Retinal pigment epithelial cell (primary cell): ENCODE results near the gene TNFRSF11A.

ENCODE experiments used
- DNase-seq: peaks from one replicate; pipeline ENCODE4 v3.0.0-alpha.2; 2010; ENCODE audit warnings: low read depth
- H3K4me3 ChIP-seq: 2 replicates; pipeline ENCODE4 v1.5.1; 2011; ENCODE audit warnings: mild to moderate bottlenecking, low read length, control low read depth, moderate library complexity
- CTCF ChIP-seq: conservative IDR thresholded peaks from 2 replicates; pipeline ENCODE4 v1.5.1; 2011; ENCODE audit warnings: low read depth, low read length, control low read depth, inconsistent platforms

TNFRSF11A gene

GRCh38 chr18:62360805-62361204 lies 35.7 kb downstream of the TNFRSF11A start:
- no peak for TF ChIP-seq CTCF
- no peak overlapping the region for H3K4me3 ChIP-seq
- DNase-seq, result no peak

GRCh38 chr18:62361288-62361687 lies 36.2 kb downstream of the TNFRSF11A start:
- TF ChIP-seq CTCF, result no peak
- no peak for DNase-seq
- no peak overlapping the region for H3K4me3 ChIP-seq

- no peak for TF ChIP-seq CTCF
- no peak overlapping the region for H3K4me3 ChIP-seq
- no peak for DNase-seq
Observed at GRCh38 chr18:62364558-62364957, 39.4 kb downstream of the TNFRSF11A start.

GRCh38 chr18:62365420-62365819 lies 40.3 kb downstream of the TNFRSF11A start:
- DNase-seq, result no peak
- no peak for TF ChIP-seq CTCF
- no peak overlapping the region for H3K4me3 ChIP-seq

- no peak overlapping the region for H3K4me3 ChIP-seq
- no peak for TF ChIP-seq CTCF
Observed at GRCh38 chr18:62366992-62367391, 41.9 kb downstream of the TNFRSF11A start.

GRCh38 chr18:62368100-62368499 lies 43.0 kb downstream of the TNFRSF11A start:
- no peak for DNase-seq
- no peak for TF ChIP-seq CTCF
- H3K4me3 ChIP-seq, result no peak overlapping the region

More at GRCh38 chr18:62366992-62367391, 41.9 kb downstream of the TNFRSF11A start:
- DNase-seq, result no peak

- DNase-seq, result no peak
- H3K4me3 ChIP-seq, result no peak overlapping the region
- no peak for TF ChIP-seq CTCF
Observed at GRCh38 chr18:62369129-62369644, 44.1 kb downstream of the TNFRSF11A start.
